ENCODE results near the gene HNRNPA3. TPM values are rescaled to one million over a fixed set of nuclear protein-coding genes. Genes with fewer than 3 reads are reported as not detected.

Gene HNRNPA3
- total and polyA plus RNA-seq, 2 of the 13 experiments (the other 11 are each of a cell fraction or from before 2014, with no cell fraction given): 73.3 to 97.7 TPM

- TF ChIP-seq ZNF639 (CRISPR knock-in tag; conservative IDR thresholded peaks at IDR 0.05) (peak; percentile 100), ZNF407 (CRISPR knock-in tag; IDR thresholded peaks at IDR 0.05; ENCODE audit: not compliant biosample characterization) (peak; percentile 46), ZNF382 (CRISPR knock-in tag; IDR thresholded peaks at IDR 0.05; ENCODE audit: borderline replicate concordance) (no peak), ZNF546 (CRISPR knock-in tag; conservative IDR thresholded peaks at IDR 0.05) (peak; percentile 87), ZZZ3 (CRISPR knock-in tag; IDR thresholded peaks at IDR 0.05; ENCODE audit: borderline replicate concordance) (no peak; the same call in 1 of the 2 replicates), SAFB2 (CRISPR knock-in tag; IDR thresholded peaks at IDR 0.05; ENCODE audit: borderline replicate concordance, low read depth) (no peak), ELF4 (CRISPR knock-in tag; IDR thresholded peaks at IDR 0.05; ENCODE audit: borderline replicate concordance) (no peak), ZNF850 (CRISPR knock-in tag; conservative IDR thresholded peaks at IDR 0.05) (no peak), ZNF280D (CRISPR knock-in tag; IDR thresholded peaks at IDR 0.05) (peak; percentile 89; the same call in 1 of the 2 replicates), RARG (CRISPR knock-in tag; IDR thresholded peaks at IDR 0.05; ENCODE audit: low read depth) (0 out of 2 replicates have a peak, but pooled peaks have one; percentile 17), ZBTB10 (CRISPR knock-in tag; IDR thresholded peaks at IDR 0.05; ENCODE audit: borderline replicate concordance) (no peak; the same call in 1 of the 2 replicates)
Measured at GRCh38 chr2:177264693-177265587, 52.3 kb downstream of the HNRNPA3 start, which contains the start of gene NFE2L2 (continued).

All from HepG2 (cell line).